DMS 273 (cell line): ENCODE data around the gene TRIM46.

Source experiments
- DNase-seq: peaks from one replicate; lab custom pipeline; 2025; ENCODE audit not compliant: unreplicated experiment; lab: John Stamatoyannopoulos, UW

Gene TRIM46

DNA sequence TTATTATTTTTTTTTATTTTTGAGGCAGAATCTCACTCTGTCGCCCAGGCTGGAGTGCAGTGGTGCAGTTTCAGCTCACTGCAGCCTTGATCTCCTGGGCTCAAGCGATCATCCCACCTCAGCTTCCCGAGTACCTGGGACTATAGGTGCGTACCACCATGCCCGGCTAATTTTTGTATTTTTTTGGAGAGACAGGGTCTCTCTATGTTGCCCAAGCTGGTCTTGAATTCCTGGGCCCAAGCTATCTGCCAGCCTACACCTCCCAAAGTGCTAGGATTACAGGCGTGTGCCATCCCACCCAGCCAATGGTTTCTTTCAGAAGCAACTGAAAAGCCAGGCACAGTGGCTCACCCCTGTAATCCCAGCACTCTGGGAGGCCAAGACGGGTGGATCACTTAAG is 2.8 kb upstream of the TRIM46 start:
- no peak for DNase-seq

- DNase-seq = no peak
Observed at GRCh38 chr1:155171836-155172731, 1.6 kb upstream of the TRIM46 start.

- peak; percentile 98 for DNase-seq
Observed at GRCh38 chr1:155172732-155173477, 744 bp upstream of the TRIM46 start, which contains the start of gene KRTCAP2. TSS of gene KRTCAP2 (minus strand) at chr1:155173304. CDS start at chr1:155173224, 80 bp downstream.

- peak; percentile 66 for DNase-seq
Observed at GRCh38 chr1:155174324-155175280, 953 bp downstream of the TRIM46 start.

- DNase-seq = no peak
Observed at GRCh38 chr1:155175281-155175926, 1.8 kb downstream of the TRIM46 start.

GRCh38 chr1:155175927-155176371 is 2.3 kb downstream of the TRIM46 start:
- peak; percentile 61 for DNase-seq

DNA sequence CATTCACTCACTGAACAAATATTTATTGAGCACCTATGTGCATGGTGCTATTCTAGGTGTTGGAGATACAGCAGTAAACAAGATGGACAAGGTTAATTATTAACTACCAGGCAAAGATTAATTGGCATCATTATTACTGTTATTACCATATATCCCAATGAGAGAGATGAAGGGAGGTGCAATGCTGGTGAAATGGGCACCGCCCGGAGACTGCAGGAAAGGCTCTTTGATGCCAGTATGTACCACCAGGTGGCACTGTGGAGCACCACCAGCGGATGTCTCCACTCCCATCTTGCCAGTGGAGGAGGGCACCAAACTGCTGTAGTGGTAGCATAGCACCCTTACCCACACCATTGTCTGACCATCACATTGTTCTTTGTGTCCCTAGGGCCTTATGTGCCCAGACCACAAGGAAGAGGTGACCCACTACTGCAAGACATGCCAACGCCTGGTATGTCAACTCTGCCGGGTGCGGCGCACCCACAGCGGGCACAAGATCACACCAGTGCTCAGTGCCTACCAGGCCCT is 3.0 kb downstream of the TRIM46 start:
- DNase-seq = peak; percentile 92

- no peak for DNase-seq
Observed at GRCh38 chr1:155177192-155177917, 3.7 kb downstream of the TRIM46 start.

DNA sequence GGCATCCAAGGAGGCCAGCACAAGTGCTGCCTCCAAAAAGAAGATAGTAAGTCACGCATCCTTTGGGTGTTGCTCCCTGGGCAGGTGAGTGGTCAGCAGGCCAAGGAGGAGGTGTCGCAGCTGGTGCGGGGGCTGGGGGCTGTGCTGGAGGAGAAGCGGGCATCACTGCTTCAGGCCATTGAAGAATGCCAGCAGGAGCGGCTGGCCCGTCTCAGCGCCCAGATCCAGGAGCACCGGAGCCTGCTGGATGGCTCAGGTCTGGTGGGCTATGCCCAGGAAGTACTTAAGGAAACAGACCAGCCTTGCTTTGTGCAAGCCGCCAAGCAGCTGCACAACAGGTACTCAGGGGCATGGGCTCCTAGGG is 4.3 kb downstream of the TRIM46 start:
- no peak for DNase-seq

DNA sequence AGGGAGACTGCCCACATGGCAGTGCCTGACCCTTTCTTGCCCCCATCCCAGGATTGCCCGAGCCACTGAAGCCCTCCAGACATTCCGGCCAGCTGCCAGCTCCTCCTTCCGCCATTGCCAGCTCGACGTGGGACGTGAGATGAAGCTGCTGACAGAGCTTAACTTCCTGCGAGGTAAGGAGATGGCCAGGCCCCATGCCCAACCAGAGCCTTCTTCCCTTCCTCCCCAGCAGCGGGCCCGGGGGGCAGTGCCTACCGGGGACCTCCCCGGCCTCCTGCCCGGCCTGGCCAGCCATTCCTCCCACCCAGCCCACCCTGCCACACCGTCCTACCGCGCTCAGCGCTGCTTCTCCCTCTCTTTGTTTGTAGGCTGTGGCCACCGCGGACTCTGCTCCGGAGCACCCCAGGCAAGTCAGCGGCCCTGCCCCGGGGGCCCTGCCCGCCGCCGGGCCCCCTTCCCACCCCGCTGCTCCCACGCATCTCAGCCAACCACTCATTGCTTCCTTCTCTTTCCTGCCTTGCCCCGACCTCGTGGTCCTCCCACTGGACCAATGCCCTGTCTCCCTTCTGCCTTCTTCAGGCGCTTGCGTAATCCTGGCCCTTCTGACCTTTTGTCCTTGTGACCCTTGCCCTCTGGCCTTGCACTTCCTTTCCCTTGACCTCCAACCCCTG is 4.9 kb downstream of the TRIM46 start:
- no peak for DNase-seq

DNA sequence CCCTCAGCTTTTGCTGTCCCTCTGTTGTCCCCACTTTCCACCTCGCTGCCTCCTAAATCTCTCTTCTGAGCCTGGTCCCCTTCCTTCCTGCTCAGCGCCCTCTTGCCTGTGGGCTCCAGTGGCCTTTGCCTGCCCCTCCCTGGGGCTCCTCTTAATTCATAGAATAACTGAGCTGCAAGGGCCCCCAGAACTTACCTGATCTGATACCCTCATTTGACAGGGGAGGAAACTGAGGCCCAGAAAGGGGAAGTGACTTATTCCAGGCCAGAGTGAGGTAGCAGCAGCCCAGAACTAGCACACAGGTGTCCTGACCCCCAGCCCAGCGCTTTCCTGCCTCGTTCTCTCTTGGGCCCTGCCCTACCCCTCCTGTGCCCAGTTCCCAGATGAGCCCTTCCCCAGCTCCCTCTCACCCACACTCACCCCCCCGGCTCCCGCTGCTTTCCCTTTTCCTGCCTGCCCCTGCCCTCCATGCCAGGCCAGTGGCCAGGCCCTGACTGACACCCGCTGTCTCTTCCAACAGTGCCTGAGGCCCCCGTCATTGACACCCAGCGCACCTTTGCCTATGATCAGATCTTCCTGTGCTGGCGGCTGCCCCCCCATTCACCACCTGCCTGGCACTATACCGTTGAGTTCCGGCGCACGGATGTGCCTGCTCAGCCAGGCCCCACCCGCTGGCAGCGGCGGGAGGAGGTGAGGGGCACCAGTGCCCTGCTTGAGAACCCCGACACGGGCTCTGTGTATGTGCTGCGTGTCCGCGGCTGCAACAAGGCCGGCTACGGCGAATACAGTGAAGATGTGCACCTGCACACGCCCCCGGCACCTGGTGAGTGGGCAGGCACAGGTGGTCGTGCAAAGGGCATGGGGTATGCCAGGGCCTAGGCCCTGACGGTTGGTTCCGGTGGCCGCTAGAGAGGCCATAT is 5.7 kb downstream of the TRIM46 start:
- DNase-seq = no peak

DNA sequence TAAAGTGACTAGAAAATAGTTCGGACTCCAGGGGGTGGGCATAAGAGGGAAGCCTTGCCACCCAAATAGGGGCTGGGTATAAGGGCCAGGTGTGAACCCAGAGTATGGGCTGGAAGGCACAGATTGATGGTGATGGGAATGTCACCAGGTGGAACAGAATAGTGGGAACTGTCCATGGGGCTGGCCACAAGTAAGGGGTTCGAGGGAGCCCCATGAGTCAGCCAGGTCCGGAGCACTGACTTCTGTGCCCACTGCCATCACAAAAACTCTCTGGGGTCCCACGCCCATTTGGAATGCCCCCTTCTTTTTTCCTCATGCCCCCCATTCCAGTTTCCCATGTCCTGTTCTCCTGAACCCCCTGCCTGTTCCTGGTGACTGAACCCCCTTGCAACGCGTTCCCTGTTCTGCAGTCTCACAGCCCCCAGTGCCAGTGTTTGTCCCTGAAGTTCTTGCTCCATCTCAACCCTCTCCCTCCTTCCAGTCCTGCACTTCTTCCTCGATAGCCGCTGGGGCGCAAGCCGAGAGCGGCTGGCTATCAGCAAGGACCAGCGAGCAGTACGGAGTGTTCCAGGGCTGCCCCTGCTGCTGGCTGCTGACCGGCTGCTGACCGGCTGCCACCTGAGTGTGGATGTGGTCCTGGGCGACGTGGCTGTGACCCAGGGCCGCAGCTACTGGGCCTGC is 7.9 kb downstream of the TRIM46 start:
- DNase-seq = no peak

DNA sequence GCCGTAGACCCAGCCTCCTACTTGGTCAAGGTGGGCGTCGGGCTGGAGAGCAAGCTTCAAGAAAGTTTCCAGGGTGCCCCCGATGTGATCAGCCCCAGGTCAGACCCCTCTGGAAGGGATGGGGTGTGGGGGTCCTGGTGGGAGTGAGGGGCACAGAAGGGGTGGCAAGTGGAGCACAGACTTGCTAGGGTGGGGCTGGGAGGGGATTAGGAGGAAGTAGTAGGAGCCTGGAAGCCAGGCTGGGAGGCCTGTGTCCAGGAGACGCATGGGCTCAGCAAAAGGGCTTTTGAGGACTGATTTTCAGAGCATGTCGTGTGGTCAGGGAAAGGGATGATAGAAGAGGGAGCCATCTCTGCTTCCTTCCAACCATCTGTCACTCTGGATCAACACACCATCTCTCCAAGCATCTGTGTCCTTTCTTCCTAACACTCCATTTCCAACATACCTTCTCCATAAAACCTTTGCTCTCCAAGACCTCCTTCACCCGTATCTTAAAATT is 8.5 kb downstream of the TRIM46 start:
- DNase-seq = no peak

DNA sequence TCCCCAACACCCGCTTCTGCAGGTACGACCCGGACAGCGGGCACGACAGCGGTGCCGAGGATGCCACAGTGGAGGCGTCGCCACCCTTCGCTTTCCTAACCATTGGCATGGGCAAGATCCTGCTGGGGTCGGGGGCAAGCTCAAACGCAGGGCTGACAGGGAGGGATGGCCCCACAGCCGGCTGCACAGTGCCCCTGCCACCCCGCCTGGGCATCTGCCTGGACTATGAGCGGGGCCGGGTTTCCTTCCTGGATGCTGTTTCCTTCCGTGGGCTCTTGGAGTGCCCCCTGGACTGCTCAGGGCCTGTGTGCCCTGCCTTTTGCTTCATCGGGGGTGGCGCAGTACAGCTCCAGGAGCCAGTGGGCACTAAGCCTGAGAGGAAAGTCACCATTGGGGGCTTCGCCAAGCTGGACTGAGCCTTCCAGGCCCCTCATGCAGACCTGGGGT is 10.1 kb downstream of the TRIM46 start:
- DNase-seq = no peak

GRCh38 chr1:155184351-155184811 is 10.7 kb downstream of the TRIM46 start:
- DNase-seq = no peak

DNA sequence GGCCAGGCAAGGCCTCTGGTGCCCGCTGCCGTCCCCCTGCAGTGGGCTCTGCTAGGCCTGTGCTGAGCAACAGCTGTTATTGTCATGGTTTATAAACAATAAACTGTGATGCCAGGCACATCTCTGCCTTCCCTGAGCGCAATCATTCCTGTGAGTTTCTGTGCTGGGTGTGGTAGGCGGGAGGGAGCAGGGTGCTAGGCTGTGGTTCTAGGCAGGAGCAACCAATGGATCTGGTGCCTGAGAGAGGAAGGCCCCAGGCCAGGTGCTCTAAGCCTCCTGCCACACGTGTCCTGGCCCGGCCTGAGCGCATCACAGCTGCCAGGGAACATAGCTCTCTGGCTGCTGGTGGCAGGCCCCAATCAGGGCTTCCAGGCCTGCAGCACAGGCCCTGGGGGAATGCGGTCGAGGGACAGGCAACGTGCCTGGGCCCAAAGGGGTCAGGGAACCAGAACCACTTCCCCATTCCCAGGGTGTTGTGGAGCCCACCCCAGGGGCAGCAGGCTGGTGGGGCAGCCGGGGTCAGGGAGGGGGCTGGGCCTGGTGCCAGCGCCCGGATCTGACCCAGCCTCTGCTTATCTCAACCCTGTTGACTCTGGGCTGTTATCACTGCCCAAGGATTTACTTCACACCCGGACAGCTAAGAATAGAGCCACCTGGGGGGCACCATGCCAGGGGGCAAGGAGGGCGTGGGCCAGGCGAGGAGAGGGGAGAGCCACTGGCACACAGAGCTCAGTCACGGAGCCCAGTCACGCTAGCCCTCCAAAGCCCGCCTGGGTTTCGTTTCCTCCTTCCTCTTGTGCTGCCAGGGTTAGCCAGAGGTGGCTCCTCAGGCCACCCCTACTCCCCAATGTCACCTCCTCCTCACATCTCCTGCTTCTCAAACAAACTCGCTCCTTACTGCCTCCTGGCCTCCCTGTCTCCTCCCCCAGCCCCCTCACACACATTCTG is 11.5 kb downstream of the TRIM46 start:
- DNase-seq = no peak
